DMS153 treated with DMSO at 0.1 percent for 48 hours (cell line): ENCODE measurements around the gene FUS.
A peak's percentile ranks its signal among the peaks of the same experiment; 100 is the strongest.
"Not testable (repeated sequence)": the region's sequence is repeated elsewhere in the genome, so short reads cannot be mapped to it uniquely, and the experiment has no call there.

Source experiments
- DNase-seq: peaks from one replicate; lab custom pipeline; 2025; ENCODE audit not compliant: unreplicated experiment; lab: John Stamatoyannopoulos, UW

Gene FUS

GRCh38 chr16:31143011-31143693 lies 36.8 kb upstream of the FUS start:
- DNase-seq: no peak

- no peak for DNase-seq
Measured at GRCh38 chr16:31143694-31144148, 36.2 kb upstream of the FUS start.

GRCh38 chr16:31144418-31144817 lies 35.5 kb upstream of the FUS start:
- DNase-seq: not testable (repeated sequence)

- peak; percentile 3 for DNase-seq
Measured at GRCh38 chr16:31145398-31145990, 34.4 kb upstream of the FUS start.

- DNase-seq: no peak
Measured at GRCh38 chr16:31147574-31147973, 32.4 kb upstream of the FUS start.

GRCh38 chr16:31148281-31148728 lies 31.6 kb upstream of the FUS start:
- no peak for DNase-seq

GRCh38 chr16:31148896-31149295 lies 31.0 kb upstream of the FUS start:
- no peak for DNase-seq

- DNase-seq: no peak
Measured at GRCh38 chr16:31149332-31149731, 30.6 kb upstream of the FUS start.

GRCh38 chr16:31149894-31150890 lies 29.7 kb upstream of the FUS start, which contains the start of gene PRSS36:
Gene PRSS36, minus strand, starts transcription at chr16:31150066. Its CDS starts 31 bp downstream, at chr16:31150035.
- DNase-seq: no peak

- DNase-seq: not testable (repeated sequence)
Measured at GRCh38 chr16:31150976-31151375, 29.0 kb upstream of the FUS start.

GRCh38 chr16:31157136-31157535 lies 22.8 kb upstream of the FUS start:
- no peak for DNase-seq

- no peak for DNase-seq
Measured at GRCh38 chr16:31167315-31167714, 12.6 kb upstream of the FUS start.

GRCh38 chr16:31168848-31169247 lies 11.1 kb upstream of the FUS start:
- DNase-seq: no peak

- DNase-seq: peak; percentile 9
Measured at GRCh38 chr16:31170048-31170447, 9.9 kb upstream of the FUS start.

- no peak for DNase-seq
Measured at GRCh38 chr16:31177136-31177535, 2.8 kb upstream of the FUS start.

GRCh38 chr16:31179219-31179746 lies 656 bp upstream of the FUS start:
- DNase-seq: no peak

- no peak for DNase-seq
Measured at GRCh38 chr16:31181102-31181830, 1.3 kb downstream of the FUS start.

GRCh38 chr16:31182391-31182790 lies 2.5 kb downstream of the FUS start:
- no peak for DNase-seq

GRCh38 chr16:31183432-31184428 lies 3.8 kb downstream of the FUS start:
- DNase-seq: no peak
